Measurements from ENCODE around the gene ZIC2.
"Not testable (repeated sequence)": the region's sequence is repeated elsewhere in the genome, so short reads cannot be mapped to it uniquely, and the experiment has no call there.

ZIC2 gene

DNA sequence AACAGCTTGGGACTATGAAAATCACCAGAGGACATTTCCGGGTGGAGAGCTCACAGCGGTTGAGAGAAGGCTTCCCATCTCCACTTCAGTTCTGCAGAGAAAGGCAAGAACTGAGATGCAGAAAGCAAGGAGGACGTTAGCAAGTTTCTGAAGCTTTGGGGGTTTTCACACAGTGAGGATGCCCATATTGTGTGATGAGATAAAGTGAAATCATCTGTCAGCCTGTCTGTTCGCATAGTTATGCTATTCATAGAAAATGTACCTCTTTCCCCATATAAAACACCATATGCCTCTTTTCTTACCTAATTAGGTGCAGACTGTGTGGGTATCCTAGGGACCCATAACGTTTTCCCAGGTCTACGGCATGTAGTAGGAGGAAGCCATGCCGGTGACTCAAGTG is 37.5 kb upstream of the ZIC2 start:
- Mint-ChIP-seq H3K9me3 (no peaks in the 10 kb centered on the region), H3K4me1 (peaks cover 16% of the 10 kb centered on the region), H3K4me3 (no peak overlapping the region), H3K36me3 (ENCODE audit: low read depth) (no peaks in the 10 kb centered on the region), H3K27ac (no peak overlapping the region), H3K27me3 (ENCODE audit: low read depth, poor library complexity) (peaks cover 26% of the 10 kb centered on the region)
- TF ChIP-seq, protein P1, sequence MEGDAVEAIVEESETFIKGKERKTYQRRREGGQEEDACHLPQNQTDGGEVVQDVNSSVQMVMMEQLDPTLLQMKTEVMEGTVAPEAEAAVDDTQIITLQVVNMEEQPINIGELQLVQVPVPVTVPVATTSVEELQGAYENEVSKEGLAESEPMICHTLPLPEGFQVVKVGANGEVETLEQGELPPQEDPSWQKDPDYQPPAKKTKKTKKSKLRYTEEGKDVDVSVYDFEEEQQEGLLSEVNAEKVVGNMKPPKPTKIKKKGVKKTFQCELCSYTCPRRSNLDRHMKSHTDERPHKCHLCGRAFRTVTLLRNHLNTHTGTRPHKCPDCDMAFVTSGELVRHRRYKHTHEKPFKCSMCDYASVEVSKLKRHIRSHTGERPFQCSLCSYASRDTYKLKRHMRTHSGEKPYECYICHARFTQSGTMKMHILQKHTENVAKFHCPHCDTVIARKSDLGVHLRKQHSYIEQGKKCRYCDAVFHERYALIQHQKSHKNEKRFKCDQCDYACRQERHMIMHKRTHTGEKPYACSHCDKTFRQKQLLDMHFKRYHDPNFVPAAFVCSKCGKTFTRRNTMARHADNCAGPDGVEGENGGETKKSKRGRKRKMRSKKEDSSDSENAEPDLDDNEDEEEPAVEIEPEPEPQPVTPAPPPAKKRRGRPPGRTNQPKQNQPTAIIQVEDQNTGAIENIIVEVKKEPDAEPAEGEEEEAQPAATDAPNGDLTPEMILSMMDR (IDR thresholded peaks at IDR 0.05): no peak
- no peak for DNase-seq

DNA sequence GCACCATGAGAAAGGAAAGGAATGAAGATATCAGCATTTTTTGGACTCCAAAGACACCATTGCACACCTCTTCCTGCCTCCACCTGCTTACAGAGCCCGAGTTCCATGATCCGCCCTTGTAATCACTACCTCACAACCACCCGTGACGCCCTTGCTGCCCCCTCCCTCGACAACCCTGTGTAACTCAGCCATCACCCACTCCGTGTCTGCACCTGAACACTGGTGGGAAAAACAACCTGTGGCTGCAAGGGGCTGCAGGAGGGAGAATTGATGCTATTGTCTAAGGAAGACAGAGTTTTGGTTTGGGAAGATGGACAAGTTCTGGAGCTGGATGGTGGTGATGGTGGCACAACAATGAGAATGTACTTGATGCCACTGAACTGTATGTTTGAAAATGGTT is 37.0 kb upstream of the ZIC2 start:
- DNase-seq: no peak
- no peaks in the 10 kb centered on the region for H3K36me3 Mint-ChIP-seq (ENCODE audit: low read depth)
- H3K4me1 Mint-ChIP-seq: peaks cover 21% of the 10 kb centered on the region
- H3K27ac Mint-ChIP-seq: no peak overlapping the region
- H3K27me3 Mint-ChIP-seq (ENCODE audit: low read depth, poor library complexity): peaks cover 31% of the 10 kb centered on the region
- H3K4me3 Mint-ChIP-seq: no peak overlapping the region
- TF ChIP-seq, protein P1 (IDR thresholded peaks at IDR 0.05): no peak
- H3K9me3 Mint-ChIP-seq: no peaks in the 10 kb centered on the region

DNA sequence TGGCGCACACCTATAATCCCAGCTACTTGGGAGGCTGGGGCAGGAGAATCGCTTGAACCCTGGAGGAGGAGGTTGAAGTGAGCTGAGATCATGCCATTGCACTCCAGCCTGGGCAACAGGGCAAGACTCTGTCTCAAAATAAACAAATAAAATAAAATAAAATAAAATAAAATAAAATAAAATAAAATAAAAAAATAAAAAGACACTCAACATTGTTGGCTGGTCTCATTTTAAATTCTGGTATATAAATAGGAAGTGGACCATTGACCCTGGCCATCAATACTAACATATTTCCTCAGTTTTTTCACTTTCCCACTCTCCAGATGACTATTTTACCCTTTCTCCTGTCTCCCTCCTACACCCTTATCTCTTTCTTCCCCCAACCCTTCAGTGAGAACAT is 36.1 kb upstream of the ZIC2 start:
- H3K9me3 Mint-ChIP-seq; H3K36me3 Mint-ChIP-seq (ENCODE audit: low read depth); H3K27ac Mint-ChIP-seq; H3K4me3 Mint-ChIP-seq; DNase-seq: not testable (repeated sequence)
- Mint-ChIP-seq H3K4me1 (peaks cover 26% of the 10 kb centered on the region), H3K27me3 (ENCODE audit: low read depth, poor library complexity) (peaks cover 40% of the 10 kb centered on the region)

DNA sequence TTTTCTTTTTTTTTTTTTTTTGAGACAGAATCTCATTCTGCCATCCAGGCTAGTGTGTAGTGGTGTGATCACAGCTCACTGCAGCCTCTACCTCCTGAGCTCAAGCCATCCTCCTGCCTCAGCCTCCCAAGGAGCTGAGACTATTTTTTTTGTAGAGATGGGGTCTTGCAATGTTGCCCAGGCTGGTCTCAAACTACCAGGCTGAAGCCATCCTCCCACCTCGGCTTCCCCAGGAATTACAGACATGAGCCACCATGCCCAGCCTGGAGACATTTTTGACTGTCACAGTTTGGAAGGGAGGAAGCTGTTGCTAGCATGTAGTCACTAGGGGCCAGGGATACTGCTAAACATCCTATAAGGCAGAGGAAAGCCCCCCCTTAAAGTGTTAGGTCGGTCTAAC is 33.9 kb upstream of the ZIC2 start:
- Mint-ChIP-seq H3K27ac (no peak overlapping the region), H3K4me1 (peaks cover 31% of the 10 kb centered on the region), H3K4me3 (no peak overlapping the region), H3K27me3 (ENCODE audit: low read depth, poor library complexity) (peaks cover 48% of the 10 kb centered on the region), H3K9me3 (peaks cover 3% of the 10 kb centered on the region), H3K36me3 (ENCODE audit: low read depth) (no peaks in the 10 kb centered on the region)
- no peak for DNase-seq
- TF ChIP-seq, protein P1 (IDR thresholded peaks at IDR 0.05): no peak

DNA sequence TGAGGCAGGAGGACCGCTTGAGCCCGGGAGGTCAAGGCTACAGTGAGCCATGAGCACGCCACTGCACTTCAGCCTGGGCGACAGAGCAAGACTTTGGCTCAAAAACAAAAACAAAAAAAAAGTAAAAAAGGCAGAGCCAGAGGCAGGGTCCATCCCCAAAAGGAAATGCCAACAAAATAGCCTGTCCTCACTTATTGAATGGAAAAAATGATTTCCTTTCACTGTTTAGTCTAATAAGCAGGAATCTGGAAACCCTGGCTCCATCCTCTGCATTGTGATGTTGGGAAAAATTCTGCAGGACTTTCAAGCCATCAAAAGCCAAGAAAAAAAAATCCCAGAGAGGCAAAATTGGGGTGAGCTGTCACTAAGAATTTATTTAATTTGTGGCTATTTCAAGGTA is 33.2 kb upstream of the ZIC2 start:
- H3K27me3 Mint-ChIP-seq (ENCODE audit: low read depth, poor library complexity): peaks cover 55% of the 10 kb centered on the region
- H3K4me3 Mint-ChIP-seq: no peak overlapping the region
- no peak overlapping the region for H3K27ac Mint-ChIP-seq
- DNase-seq: no peak
- peaks cover 33% of the 10 kb centered on the region for H3K4me1 Mint-ChIP-seq
- TF ChIP-seq, protein P1 (IDR thresholded peaks at IDR 0.05): no peak
- H3K36me3 Mint-ChIP-seq (ENCODE audit: low read depth): no peaks in the 10 kb centered on the region
- H3K9me3 Mint-ChIP-seq: peaks cover 3% of the 10 kb centered on the region

DNA sequence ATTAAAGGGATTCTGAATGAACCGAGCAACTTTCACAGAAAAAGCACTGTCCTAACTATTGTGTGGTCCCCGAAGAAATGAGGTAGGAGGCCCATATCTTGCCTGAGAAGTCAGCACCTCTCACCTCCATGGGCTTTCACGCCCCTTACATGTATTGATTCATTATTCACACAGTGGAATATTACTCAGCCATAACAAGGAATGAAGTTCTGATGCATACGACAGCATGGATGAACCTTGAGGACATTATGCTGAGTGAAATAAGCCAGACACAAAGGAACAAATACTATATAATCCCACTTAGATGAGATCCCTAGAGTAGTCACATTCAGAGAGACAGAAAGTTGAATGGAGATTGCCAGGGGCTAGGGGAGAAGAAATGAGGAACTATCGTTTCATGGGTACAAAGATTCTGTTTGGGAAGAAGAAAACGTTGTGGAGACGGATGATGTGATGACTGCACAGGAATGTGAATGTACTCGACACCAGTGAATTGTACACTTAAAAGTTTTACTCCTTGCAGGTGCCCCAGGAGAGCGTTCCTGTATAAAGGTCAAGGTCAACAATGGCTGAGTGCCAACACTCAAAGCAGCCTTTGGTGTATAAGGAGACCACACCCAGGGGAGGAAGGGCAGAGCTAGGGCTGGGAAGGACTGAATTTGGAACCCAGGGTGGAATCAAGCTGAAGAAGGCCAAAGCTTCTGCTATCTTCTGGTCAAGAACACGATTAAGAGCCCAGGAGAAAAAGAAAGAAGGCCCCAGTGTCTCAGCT is 32.5 kb upstream of the ZIC2 start:
- TF ChIP-seq, protein P1 (IDR thresholded peaks at IDR 0.05): no peak
- Mint-ChIP-seq H3K27ac (peak overlapping the region; percentile 33), H3K4me3 (peak overlapping the region; percentile 55), H3K4me1 (peaks cover 36% of the 10 kb centered on the region), H3K9me3 (peaks cover 3% of the 10 kb centered on the region), H3K27me3 (ENCODE audit: low read depth, poor library complexity) (peaks cover 60% of the 10 kb centered on the region), H3K36me3 (ENCODE audit: low read depth) (no peaks in the 10 kb centered on the region)
- no peak for DNase-seq
